ENCODE data around the gene SLC29A2.
A peak's percentile ranks its signal among the peaks of the same experiment; 100 is the strongest.
"Not testable (repeated sequence)": the region's sequence is repeated elsewhere in the genome, so short reads cannot be mapped to it uniquely, and the experiment has no call there.

Gene SLC29A2

GRCh38 chr11:66322732-66323427 lies 48.7 kb downstream of the SLC29A2 start:
- no peaks in the 10 kb centered on the region for H3K9me3 ChIP-seq
- H3K36me3 ChIP-seq = no peaks in the 10 kb centered on the region
- TF ChIP-seq CTCF (IDR thresholded peaks at IDR 0.05; ENCODE audit: low read depth, low read length) = no peak
- no peak for DNase-seq
- no peaks in the 10 kb centered on the region for H3K27me3 ChIP-seq
- peaks cover 21% of the 10 kb centered on the region for H3K4me1 ChIP-seq
- no peak overlapping the region for H3K4me3 ChIP-seq (ENCODE audit: low read depth, low read length)

- peaks cover 18% of the 10 kb centered on the region for H3K4me1 ChIP-seq
Observed at GRCh38 chr11:66321606-66322005, 50.0 kb downstream of the SLC29A2 start.

GRCh38 chr11:66320748-66321147 lies 50.8 kb downstream of the SLC29A2 start:
- not testable (repeated sequence) for H3K36me3 ChIP-seq, DNase-seq
- H3K4me1 ChIP-seq = peaks cover 24% of the 10 kb centered on the region

More at GRCh38 chr11:66321606-66322005, 50.0 kb downstream of the SLC29A2 start:
- no peaks in the 10 kb centered on the region for H3K27me3 ChIP-seq
- no peaks in the 10 kb centered on the region for H3K9me3 ChIP-seq
- TF ChIP-seq CTCF (IDR thresholded peaks at IDR 0.05; ENCODE audit: low read depth, low read length) = no peak
- DNase-seq = no peak
- no peaks in the 10 kb centered on the region for H3K36me3 ChIP-seq
- no peak overlapping the region for H3K4me3 ChIP-seq (ENCODE audit: low read depth, low read length)

GRCh38 chr11:66320289-66320688 lies 51.3 kb downstream of the SLC29A2 start:
- not testable (repeated sequence) for H3K36me3 ChIP-seq; H3K4me3 ChIP-seq (ENCODE audit: low read depth, low read length); H3K9me3 ChIP-seq; DNase-seq; H3K27me3 ChIP-seq
- peaks cover 26% of the 10 kb centered on the region for H3K4me1 ChIP-seq

More at GRCh38 chr11:66320748-66321147, 50.8 kb downstream of the SLC29A2 start:
- H3K4me3 ChIP-seq (ENCODE audit: low read depth, low read length); H3K27me3 ChIP-seq; H3K9me3 ChIP-seq: not testable (repeated sequence)

- TF ChIP-seq CTCF (IDR thresholded peaks at IDR 0.05; ENCODE audit: low read depth, low read length) = no peak
- DNase-seq = no peak
- no peaks in the 10 kb centered on the region for H3K9me3 ChIP-seq
- H3K4me3 ChIP-seq (ENCODE audit: low read depth, low read length) = no peak overlapping the region
- H3K27me3 ChIP-seq = no peaks in the 10 kb centered on the region
- H3K36me3 ChIP-seq = no peaks in the 10 kb centered on the region
- peaks cover 35% of the 10 kb centered on the region for H3K4me1 ChIP-seq
Observed at GRCh38 chr11:66318600-66318970, 53.0 kb downstream of the SLC29A2 start.

GRCh38 chr11:66317723-66318599 lies 53.6 kb downstream of the SLC29A2 start:
- Histone ChIP-seq H3K9me3 (no peaks in the 10 kb centered on the region), H3K27me3 (no peaks in the 10 kb centered on the region), H3K36me3 (no peaks in the 10 kb centered on the region), H3K4me3 (ENCODE audit: low read depth, low read length) (peak overlapping the region; percentile 37), H3K4me1 (peaks cover 38% of the 10 kb centered on the region)
- TF ChIP-seq CTCF (IDR thresholded peaks at IDR 0.05; ENCODE audit: low read depth, low read length) = no peak
- DNase-seq = peak; percentile 85

GRCh38 chr11:66317322-66317722 lies 54.2 kb downstream of the SLC29A2 start:
- H3K4me1 ChIP-seq = peaks cover 38% of the 10 kb centered on the region
- no peak for TF ChIP-seq CTCF (IDR thresholded peaks at IDR 0.05; ENCODE audit: low read depth, low read length)

More at GRCh38 chr11:66317322-66317722, 54.2 kb downstream of the SLC29A2 start:
- Histone ChIP-seq H3K27me3 (no peaks in the 10 kb centered on the region), H3K4me3 (ENCODE audit: low read depth, low read length) (peak overlapping the region; percentile 37), H3K36me3 (no peaks in the 10 kb centered on the region), H3K9me3 (no peaks in the 10 kb centered on the region)
- peak; percentile 90 for DNase-seq

Data from BE2C (cell line).